NCI-H524 (cell line): ENCODE results near the gene SSR3.

ENCODE experiments used
- DNase-seq, 2 experiments: peaks; one replicate each; lab custom pipeline; 2025; lab: John Stamatoyannopoulos, UW

Gene SSR3

GRCh38 chr3:156536524-156537316, 18.2 kb downstream of the SSR3 start:
- DNase-seq, result no peak

GRCh38 chr3:156535798-156536197, 19.1 kb downstream of the SSR3 start:
- DNase-seq, result no peak

- no peak for DNase-seq
Measured at GRCh38 chr3:156535162-156535627, 19.7 kb downstream of the SSR3 start.

- no peak for DNase-seq
Measured at GRCh38 chr3:156533205-156533604, 21.7 kb downstream of the SSR3 start.

- no peak for DNase-seq
Measured at GRCh38 chr3:156532730-156533129, 22.2 kb downstream of the SSR3 start.

- DNase-seq, result no peak
Measured at GRCh38 chr3:156530980-156531379, 23.9 kb downstream of the SSR3 start.

- DNase-seq, result no peak
Measured at GRCh38 chr3:156527060-156527459, 27.9 kb downstream of the SSR3 start.

GRCh38 chr3:156525808-156526207, 29.1 kb downstream of the SSR3 start:
- DNase-seq, result no peak

GRCh38 chr3:156522673-156523072, 32.2 kb downstream of the SSR3 start:
- no peak for DNase-seq

GRCh38 chr3:156519758-156520162, 35.2 kb downstream of the SSR3 start:
- no peak for DNase-seq

- peak in 1 of 2 experiments; percentile 61 for DNase-seq
Measured at GRCh38 chr3:156518726-156519125, 36.2 kb downstream of the SSR3 start.

- DNase-seq, result no peak
Measured at GRCh38 chr3:156516961-156517360, 38.0 kb downstream of the SSR3 start.

- DNase-seq, result peak; percentile 31 to 74
Measured at GRCh38 chr3:156516284-156516683, 38.6 kb downstream of the SSR3 start.

- no peak for DNase-seq
Measured at GRCh38 chr3:156513619-156514018, 41.3 kb downstream of the SSR3 start.

- peak; percentile 54 to 79 for DNase-seq
Measured at GRCh38 chr3:156511987-156512677, 42.8 kb downstream of the SSR3 start.

GRCh38 chr3:156509189-156510174, 45.4 kb downstream of the SSR3 start:
- peak; percentile 1 to 74 for DNase-seq

- DNase-seq, result no peak
Measured at GRCh38 chr3:156507285-156507684, 47.6 kb downstream of the SSR3 start.

GRCh38 chr3:156498307-156498706, 56.6 kb downstream of the SSR3 start:
- DNase-seq, result no peak

- DNase-seq, result no peak
Measured at GRCh38 chr3:156497326-156497725, 57.6 kb downstream of the SSR3 start.

GRCh38 chr3:156495816-156496215, 59.1 kb downstream of the SSR3 start:
- DNase-seq, result no peak

- no peak for DNase-seq
Measured at GRCh38 chr3:156493887-156494286, 61.0 kb downstream of the SSR3 start.

- no peak for DNase-seq
Measured at GRCh38 chr3:156492801-156493261, 62.1 kb downstream of the SSR3 start.
